Measurements from ENCODE around the gene TMCC3.

TMCC3 gene

GRCh38 chr12:94636462-94637085 is 13.8 kb downstream of the TMCC3 start:
- Histone ChIP-seq H4K8ac (ENCODE audit: low read depth, low read length) (no peak overlapping the region), H4K91ac (ENCODE audit: low read depth, low read length) (no peak overlapping the region), H3K9me3 (ENCODE audit: insufficient read depth, low read depth, low read length) (no peaks in the 10 kb centered on the region), H3K9ac (ENCODE audit: low read length) (no peak overlapping the region), H3K4me1 (ENCODE audit: control insufficient read depth in 1 of 2, insufficient read depth in 2 of 2, low read length in 2 of 2) (peaks cover 2 to 3% of the 10 kb centered on the region in 2 experiments), H3K27ac (ENCODE audit: low read depth, low read length) (no peak overlapping the region), H2AK5ac (ENCODE audit: low read length) (peak overlapping the region; percentile 46), H3K27me3 (ENCODE audit: insufficient read depth, low read length) (no peaks in the 10 kb centered on the region), H3K79me2 (ENCODE audit: control insufficient read depth, insufficient read depth, low read length, poor library complexity) (no peaks in the 10 kb centered on the region), H3K4me2 (ENCODE audit: low read length) (no peak overlapping the region), H4K12ac (ENCODE audit: low read depth, low read length) (no peak overlapping the region), H3K79me1 (ENCODE audit: low read length) (no peaks in the 10 kb centered on the region), H3K4me3 (ENCODE audit: low read depth, low read length) (no peak overlapping the region), H2BK12ac (ENCODE audit: low read length) (no peak overlapping the region), H3K36me3 (ENCODE audit: control insufficient read depth in 1 of 2, insufficient read depth in 2 of 2, low read length in 2 of 2) (no peaks in the 10 kb centered on the region), H3K14ac (ENCODE audit: low read length) (no peak overlapping the region), H3K4ac (ENCODE audit: low read depth, low read length) (no peak overlapping the region), H3K23ac (ENCODE audit: low read length) (no peak overlapping the region), H2AFZ (ENCODE audit: insufficient read depth, low read length, poor library complexity) (no peak overlapping the region), H2BK120ac (ENCODE audit: insufficient read depth, low read length, poor library complexity) (no peak overlapping the region), H3K18ac (ENCODE audit: low read length) (no peak overlapping the region), H2BK5ac (ENCODE audit: low read depth, low read length, poor library complexity) (no peak overlapping the region)
- peak; percentile 51 to 84 for DNase-seq
- no CpG with 5 or more reads among the region's 3 CpGs for WGBS (ENCODE audit: extremely low coverage, insufficient coverage, insufficient read length)

DNA sequence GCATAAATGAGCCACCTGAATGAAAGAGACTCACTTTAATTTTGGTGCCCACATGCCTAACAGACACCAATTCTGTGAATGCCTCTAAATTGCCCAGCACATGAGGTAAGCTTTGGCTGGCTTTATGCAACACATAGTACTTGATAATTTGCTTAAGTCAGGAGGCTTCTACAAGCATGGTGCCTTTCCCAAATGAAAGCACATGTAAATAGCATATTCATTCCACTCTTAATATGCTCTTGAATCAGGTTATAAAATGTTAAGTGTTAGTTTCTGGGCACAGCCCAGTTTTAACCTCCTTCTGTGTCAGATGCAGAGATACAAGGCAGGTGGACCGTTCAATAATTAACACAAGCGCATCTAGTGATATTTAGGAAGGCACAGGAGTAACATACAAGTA is 15.6 kb downstream of the TMCC3 start:
- H3K18ac ChIP-seq (ENCODE audit: low read length) = no peak overlapping the region
- no peaks in the 10 kb centered on the region for H3K27me3 ChIP-seq (ENCODE audit: insufficient read depth, low read length)
- peaks cover 2 to 3% of the 10 kb centered on the region in 2 experiments for H3K4me1 ChIP-seq (ENCODE audit: control insufficient read depth in 1 of 2, insufficient read depth in 2 of 2, low read length in 2 of 2)
- no peaks in the 10 kb centered on the region for H3K79me2 ChIP-seq (ENCODE audit: control insufficient read depth, insufficient read depth, low read length, poor library complexity)
- H2BK12ac ChIP-seq (ENCODE audit: low read length) = no peak overlapping the region
- H3K23ac ChIP-seq (ENCODE audit: low read length) = no peak overlapping the region
- H2AFZ ChIP-seq (ENCODE audit: insufficient read depth, low read length, poor library complexity) = no peak overlapping the region
- H4K91ac ChIP-seq (ENCODE audit: low read depth, low read length) = no peak overlapping the region
- H4K12ac ChIP-seq (ENCODE audit: low read depth, low read length) = no peak overlapping the region
- H3K4me2 ChIP-seq (ENCODE audit: low read length) = no peak overlapping the region
- WGBS (ENCODE audit: extremely low coverage, insufficient coverage, insufficient read length) = no CpG with 5 or more reads among the region's 2 CpGs
- no peaks in the 10 kb centered on the region for H3K36me3 ChIP-seq (ENCODE audit: control insufficient read depth in 1 of 2, insufficient read depth in 2 of 2, low read length in 2 of 2)
- H3K79me1 ChIP-seq (ENCODE audit: low read length) = no peaks in the 10 kb centered on the region
- no peak overlapping the region for H2BK5ac ChIP-seq (ENCODE audit: low read depth, low read length, poor library complexity)
- no peak overlapping the region for H2BK120ac ChIP-seq (ENCODE audit: insufficient read depth, low read length, poor library complexity)
- no peak overlapping the region for H2AK5ac ChIP-seq (ENCODE audit: low read length)
- H4K8ac ChIP-seq (ENCODE audit: low read depth, low read length) = no peak overlapping the region
- H3K14ac ChIP-seq (ENCODE audit: low read length) = no peak overlapping the region
- no peak overlapping the region for H3K9ac ChIP-seq (ENCODE audit: low read length)
- H3K27ac ChIP-seq (ENCODE audit: low read depth, low read length) = no peak overlapping the region
- H3K4me3 ChIP-seq (ENCODE audit: low read depth, low read length) = no peak overlapping the region
- no peaks in the 10 kb centered on the region for H3K9me3 ChIP-seq (ENCODE audit: insufficient read depth, low read depth, low read length)
- no peak for DNase-seq
- H3K4ac ChIP-seq (ENCODE audit: low read depth, low read length) = no peak overlapping the region

GRCh38 chr12:94633401-94633800 is 17.0 kb downstream of the TMCC3 start:
- Histone ChIP-seq H4K91ac (ENCODE audit: low read depth, low read length) (no peak overlapping the region), H3K4me1 (ENCODE audit: control insufficient read depth in 1 of 2, insufficient read depth in 2 of 2, low read length in 2 of 2) (peaks cover 2 to 3% of the 10 kb centered on the region in 2 experiments), H3K36me3 (ENCODE audit: control insufficient read depth in 1 of 2, insufficient read depth in 2 of 2, low read length in 2 of 2) (no peaks in the 10 kb centered on the region), H3K4ac (ENCODE audit: low read depth, low read length) (no peak overlapping the region), H3K9me3 (ENCODE audit: insufficient read depth, low read depth, low read length) (no peaks in the 10 kb centered on the region), H3K18ac (ENCODE audit: low read length) (no peak overlapping the region), H3K14ac (ENCODE audit: low read length) (no peak overlapping the region), H2BK12ac (ENCODE audit: low read length) (no peak overlapping the region), H2AFZ (ENCODE audit: insufficient read depth, low read length, poor library complexity) (no peak overlapping the region), H4K12ac (ENCODE audit: low read depth, low read length) (no peak overlapping the region), H3K27ac (ENCODE audit: low read depth, low read length) (no peak overlapping the region), H2AK5ac (ENCODE audit: low read length) (no peak overlapping the region), H3K4me3 (ENCODE audit: low read depth, low read length) (no peak overlapping the region), H3K4me2 (ENCODE audit: low read length) (no peak overlapping the region), H3K23ac (ENCODE audit: low read length) (no peak overlapping the region), H3K27me3 (ENCODE audit: insufficient read depth, low read length) (no peaks in the 10 kb centered on the region), H2BK120ac (ENCODE audit: insufficient read depth, low read length, poor library complexity) (no peak overlapping the region), H4K8ac (ENCODE audit: low read depth, low read length) (no peak overlapping the region), H3K79me1 (ENCODE audit: low read length) (no peaks in the 10 kb centered on the region), H3K9ac (ENCODE audit: low read length) (no peak overlapping the region), H3K79me2 (ENCODE audit: control insufficient read depth, insufficient read depth, low read length, poor library complexity) (no peaks in the 10 kb centered on the region), H2BK5ac (ENCODE audit: low read depth, low read length, poor library complexity) (no peak overlapping the region)
- WGBS (ENCODE audit: extremely low coverage, insufficient coverage, insufficient read length) = no CpG with 5 or more reads among the region's 1 CpG
- no peak for DNase-seq

- no peak overlapping the region for H3K4ac ChIP-seq (ENCODE audit: low read depth, low read length)
- no peak overlapping the region for H4K8ac ChIP-seq (ENCODE audit: low read depth, low read length)
- no peak overlapping the region for H3K18ac ChIP-seq (ENCODE audit: low read length)
- no peak for DNase-seq
- H3K9ac ChIP-seq (ENCODE audit: low read length) = no peak overlapping the region
- H3K14ac ChIP-seq (ENCODE audit: low read length) = no peak overlapping the region
- no peak overlapping the region for H2BK5ac ChIP-seq (ENCODE audit: low read depth, low read length, poor library complexity)
- no peak overlapping the region for H4K91ac ChIP-seq (ENCODE audit: low read depth, low read length)
- no peaks in the 10 kb centered on the region for H3K4me1 ChIP-seq (ENCODE audit: control insufficient read depth in 1 of 2, insufficient read depth in 2 of 2, low read length in 2 of 2)
- no peak overlapping the region for H3K27ac ChIP-seq (ENCODE audit: low read depth, low read length)
- H3K36me3 ChIP-seq (ENCODE audit: control insufficient read depth in 1 of 2, insufficient read depth in 2 of 2, low read length in 2 of 2) = no peaks in the 10 kb centered on the region
- no peak overlapping the region for H3K23ac ChIP-seq (ENCODE audit: low read length)
- no peaks in the 10 kb centered on the region for H3K9me3 ChIP-seq (ENCODE audit: insufficient read depth, low read depth, low read length)
- no CpG with 5 or more reads among the region's 3 CpGs for WGBS (ENCODE audit: extremely low coverage, insufficient coverage, insufficient read length)
- no peak overlapping the region for H3K4me2 ChIP-seq (ENCODE audit: low read length)
- no peaks in the 10 kb centered on the region for H3K27me3 ChIP-seq (ENCODE audit: insufficient read depth, low read length)
- H3K4me3 ChIP-seq (ENCODE audit: low read depth, low read length) = no peak overlapping the region
- H4K12ac ChIP-seq (ENCODE audit: low read depth, low read length) = no peak overlapping the region
- no peak overlapping the region for H2BK120ac ChIP-seq (ENCODE audit: insufficient read depth, low read length, poor library complexity)
- no peaks in the 10 kb centered on the region for H3K79me1 ChIP-seq (ENCODE audit: low read length)
- H2AFZ ChIP-seq (ENCODE audit: insufficient read depth, low read length, poor library complexity) = no peak overlapping the region
- no peak overlapping the region for H2BK12ac ChIP-seq (ENCODE audit: low read length)
- H3K79me2 ChIP-seq (ENCODE audit: control insufficient read depth, insufficient read depth, low read length, poor library complexity) = no peaks in the 10 kb centered on the region
- H2AK5ac ChIP-seq (ENCODE audit: low read length) = no peak overlapping the region
Measured at GRCh38 chr12:94631058-94631457, 19.3 kb downstream of the TMCC3 start.

Data from trophoblast cell (in vitro differentiated cells and primary cell).